OCI-LY3 (cell line): ENCODE results near the gene SESN3.

Source experiments
- CTCF ChIP-seq: fragments of 200-600, 300-600 bp; sonication (generic); IDR thresholded peaks from 2 replicates; pipeline ENCODE4 v1.5.1; 2014; ENCODE audit warnings: antibody characterized with exemption, low read length, low read depth
- EZH2phosphoT487 ChIP-seq: fragments of 200-600 bp; shearing (Covaris generic); IDR thresholded peaks from 2 replicates; pipeline ENCODE4 v1.6.1; 2018; ENCODE audit warnings: antibody characterized with exemption, mixed run types, low read depth

DNA sequence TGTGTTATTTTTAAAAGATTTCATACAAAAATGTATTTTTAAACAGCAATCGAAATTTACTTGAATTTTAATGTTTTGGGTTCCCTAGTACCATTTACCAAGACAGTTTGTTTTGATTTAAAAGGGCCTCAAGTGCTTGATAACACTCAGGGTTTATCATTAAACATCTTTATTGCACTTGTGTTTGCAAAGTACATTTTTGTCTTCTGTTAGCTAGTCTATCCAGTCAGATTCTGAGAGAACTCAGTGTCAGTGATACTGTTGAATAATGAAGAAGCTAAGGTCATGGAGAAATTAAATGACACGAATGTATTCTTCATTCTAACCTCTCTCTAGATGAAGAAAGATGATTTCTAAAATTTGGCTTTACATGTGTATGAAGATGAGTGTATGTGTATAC lies 12.7 kb upstream of the SESN3 start:
- no peak for TF ChIP-seq CTCF
- TF ChIP-seq EZH2phosphoT487: no peak
